NCI-H69 (cell line): ENCODE data around the gene ALPG.
"Not testable (repeated sequence)": the region's sequence is repeated elsewhere in the genome, so short reads cannot be mapped to it uniquely, and the experiment has no call there.

Source experiments
- DNase-seq: peaks from one replicate; lab custom pipeline; 2025; lab: John Stamatoyannopoulos, UW

The ALPG gene

GRCh38 chr2:232440220-232441018 is 33.8 kb downstream of the ALPG start:
- DNase-seq, result peak; percentile 60

- DNase-seq, result no peak
Measured at GRCh38 chr2:232441147-232441651, 34.6 kb downstream of the ALPG start.

- DNase-seq, result not testable (repeated sequence)
Measured at GRCh38 chr2:232441922-232442321, 35.3 kb downstream of the ALPG start.

- not testable (repeated sequence) for DNase-seq
Measured at GRCh38 chr2:232442431-232442830, 35.8 kb downstream of the ALPG start.

- DNase-seq, result not testable (repeated sequence)
Measured at GRCh38 chr2:232443047-232443446, 36.4 kb downstream of the ALPG start.

- DNase-seq, result not testable (repeated sequence)
Measured at GRCh38 chr2:232443669-232444408, 37.2 kb downstream of the ALPG start.

GRCh38 chr2:232444409-232445148 is 37.9 kb downstream of the ALPG start:
- DNase-seq, result peak; percentile 57

- not testable (repeated sequence) for DNase-seq
Measured at GRCh38 chr2:232445149-232445885, 38.7 kb downstream of the ALPG start.

GRCh38 chr2:232446266-232446777 is 39.7 kb downstream of the ALPG start:
- DNase-seq, result not testable (repeated sequence)

GRCh38 chr2:232447091-232447620 is 40.5 kb downstream of the ALPG start:
- DNase-seq, result no peak

- no peak for DNase-seq
Measured at GRCh38 chr2:232447638-232448303, 41.1 kb downstream of the ALPG start.

GRCh38 chr2:232448304-232448690 is 41.7 kb downstream of the ALPG start:
- no peak for DNase-seq

GRCh38 chr2:232449964-232450363 is 43.3 kb downstream of the ALPG start:
- peak; percentile 5 for DNase-seq

GRCh38 chr2:232451645-232452044 is 45.0 kb downstream of the ALPG start:
- DNase-seq, result not testable (repeated sequence)

- DNase-seq, result no peak
Measured at GRCh38 chr2:232454630-232455029, 48.0 kb downstream of the ALPG start.

- no peak for DNase-seq
Measured at GRCh38 chr2:232455426-232456255, 49.0 kb downstream of the ALPG start, which contains the start of gene ALPI. Gene ALPI (plus strand): TSS chr2:232456153. CDS start chr2:232456200, 47 bp downstream.

- no peak for DNase-seq
Measured at GRCh38 chr2:232456296-232457120, 49.9 kb downstream of the ALPG start.
